Chondrocyte (in vitro differentiated cells): Measurements from ENCODE around the gene RHOA. TPM values are rescaled to one million over a fixed set of nuclear protein-coding genes. Genes with fewer than 3 reads are reported as not detected.
"Not testable (repeated sequence)": the region's sequence is repeated elsewhere in the genome, so short reads cannot be mapped to it uniquely, and the experiment has no call there.

Source experiments
- DNase-seq: peaks from one replicate; pipeline ENCODE4 v3.0.0; 2021; ENCODE audit warnings: mixed read lengths, low spot score
- H3K27ac Mint-ChIP-seq: one replicate; pipeline ENCODE4 v1.8.0; 2021; ENCODE audit warnings: mild to moderate bottlenecking, moderate library complexity, mixed read lengths; ENCODE audit not compliant: unreplicated experiment
- H3K27me3 Mint-ChIP-seq: 2 replicates; pipeline ENCODE4 v1.8.0; 2021; ENCODE audit warnings: low read depth, mixed read lengths
- H3K36me3 Mint-ChIP-seq: 2 replicates; pipeline ENCODE4 v1.8.0; 2021; ENCODE audit warnings: low read depth, mixed read lengths
- H3K4me1 Mint-ChIP-seq: 2 replicates; pipeline ENCODE4 v1.8.0; 2021; ENCODE audit warnings: low read depth, mild to moderate bottlenecking, mixed read lengths
- H3K4me3 Mint-ChIP-seq: one replicate; pipeline ENCODE4 v1.8.0; 2021; ENCODE audit warnings: mild to moderate bottlenecking, moderate library complexity, mixed read lengths; ENCODE audit not compliant: unreplicated experiment
- H3K9me3 Mint-ChIP-seq: 2 replicates; pipeline ENCODE4 v1.8.0; 2021; ENCODE audit warnings: low read depth, mixed read lengths
- total RNA-seq: library from RNA; stranded (reverse); gene quantifications from 3 replicates; pipeline ENCODE4 v1.2.1, GENCODE V29; 2021
- TF ChIP-seq, protein P1 (sequence below): fragments of 200-600 bp; sonication (generic); IDR thresholded peaks from 2 replicates; pipeline ENCODE4 v1.5.0; 2021; ENCODE audit warnings: antibody characterized with exemption, mild to moderate bottlenecking, moderate library complexity

RHOA gene
- total RNA-seq, 1 donor from 2014 or later = 625 TPM

DNA sequence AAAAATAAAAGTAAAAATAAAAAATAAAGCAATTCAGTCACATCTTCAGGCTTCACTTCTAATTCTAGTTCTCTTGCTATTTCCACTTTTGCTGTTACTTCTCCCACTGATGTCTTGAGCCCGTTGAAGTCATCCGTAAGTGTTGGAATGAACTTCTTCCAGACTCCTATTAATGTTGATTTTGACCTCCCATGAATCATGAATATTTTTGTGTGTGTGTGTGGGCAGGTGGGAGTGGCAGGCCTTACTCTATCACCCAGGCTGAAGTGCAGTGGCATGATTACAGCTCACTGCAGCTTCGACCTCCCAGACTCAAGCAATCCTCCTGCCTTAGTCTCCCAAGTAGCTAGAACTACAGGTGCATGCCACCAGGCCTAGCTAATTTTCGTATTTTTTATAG is 82.6 kb downstream of the RHOA start:
- no peak for DNase-seq
- Mint-ChIP-seq H3K4me1 (peaks cover 3% of the 10 kb centered on the region), H3K27me3 (no peaks in the 10 kb centered on the region), H3K27ac (no peak overlapping the region), H3K4me3 (no peak overlapping the region), H3K36me3 (peaks cover 34% of the 10 kb centered on the region), H3K9me3 (no peaks in the 10 kb centered on the region)
- TF ChIP-seq, protein P1, sequence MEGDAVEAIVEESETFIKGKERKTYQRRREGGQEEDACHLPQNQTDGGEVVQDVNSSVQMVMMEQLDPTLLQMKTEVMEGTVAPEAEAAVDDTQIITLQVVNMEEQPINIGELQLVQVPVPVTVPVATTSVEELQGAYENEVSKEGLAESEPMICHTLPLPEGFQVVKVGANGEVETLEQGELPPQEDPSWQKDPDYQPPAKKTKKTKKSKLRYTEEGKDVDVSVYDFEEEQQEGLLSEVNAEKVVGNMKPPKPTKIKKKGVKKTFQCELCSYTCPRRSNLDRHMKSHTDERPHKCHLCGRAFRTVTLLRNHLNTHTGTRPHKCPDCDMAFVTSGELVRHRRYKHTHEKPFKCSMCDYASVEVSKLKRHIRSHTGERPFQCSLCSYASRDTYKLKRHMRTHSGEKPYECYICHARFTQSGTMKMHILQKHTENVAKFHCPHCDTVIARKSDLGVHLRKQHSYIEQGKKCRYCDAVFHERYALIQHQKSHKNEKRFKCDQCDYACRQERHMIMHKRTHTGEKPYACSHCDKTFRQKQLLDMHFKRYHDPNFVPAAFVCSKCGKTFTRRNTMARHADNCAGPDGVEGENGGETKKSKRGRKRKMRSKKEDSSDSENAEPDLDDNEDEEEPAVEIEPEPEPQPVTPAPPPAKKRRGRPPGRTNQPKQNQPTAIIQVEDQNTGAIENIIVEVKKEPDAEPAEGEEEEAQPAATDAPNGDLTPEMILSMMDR = no peak

DNA sequence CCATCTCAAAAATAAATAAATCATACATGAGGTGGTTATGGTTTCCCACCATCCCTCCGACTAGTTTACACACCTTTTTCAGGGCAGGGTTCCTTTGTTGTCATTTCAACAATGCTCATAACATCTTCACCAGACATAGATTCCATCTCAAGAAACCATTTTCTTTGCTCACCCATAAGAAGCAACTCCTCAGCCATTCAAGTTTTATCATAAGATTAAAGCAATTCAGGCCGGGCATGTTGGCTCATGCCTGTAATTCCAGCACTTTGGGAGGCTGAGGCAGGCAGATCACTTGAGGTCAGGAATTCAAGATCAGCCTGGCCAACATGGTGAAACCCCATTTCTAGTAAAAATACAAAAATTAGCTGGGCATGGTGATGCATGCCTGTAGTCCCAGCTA is 83.4 kb downstream of the RHOA start:
- H3K4me1 Mint-ChIP-seq, H3K9me3 Mint-ChIP-seq, H3K27me3 Mint-ChIP-seq, DNase-seq, H3K27ac Mint-ChIP-seq, H3K4me3 Mint-ChIP-seq: not testable (repeated sequence)
- H3K36me3 Mint-ChIP-seq = peaks cover 33% of the 10 kb centered on the region

DNA sequence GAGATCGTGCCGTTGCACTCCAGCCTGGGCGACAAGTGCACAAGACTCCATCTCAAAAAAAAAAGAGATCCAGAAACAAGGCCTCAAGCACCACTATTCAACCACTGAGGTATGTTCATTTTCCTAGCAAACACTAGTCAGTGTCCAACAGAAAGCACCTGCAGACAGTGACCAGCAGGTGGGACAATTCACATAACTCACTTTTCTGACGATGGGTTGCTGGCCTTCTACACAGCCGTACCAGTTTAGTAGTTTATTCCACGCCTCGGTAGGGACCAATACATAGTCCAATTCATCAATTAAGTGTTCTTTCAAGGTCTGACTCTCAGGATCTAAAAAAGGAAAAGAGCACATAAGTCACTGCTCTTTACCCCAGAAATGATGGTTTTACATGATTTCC is 84.3 kb downstream of the RHOA start:
- H3K4me3 Mint-ChIP-seq = no peak overlapping the region
- DNase-seq = no peak
- H3K27ac Mint-ChIP-seq = no peak overlapping the region
- peaks cover 3% of the 10 kb centered on the region for H3K4me1 Mint-ChIP-seq
- TF ChIP-seq, protein P1 = peak; percentile 61
- H3K27me3 Mint-ChIP-seq = no peaks in the 10 kb centered on the region
- H3K9me3 Mint-ChIP-seq = no peaks in the 10 kb centered on the region
- H3K36me3 Mint-ChIP-seq = peaks cover 32% of the 10 kb centered on the region

DNA sequence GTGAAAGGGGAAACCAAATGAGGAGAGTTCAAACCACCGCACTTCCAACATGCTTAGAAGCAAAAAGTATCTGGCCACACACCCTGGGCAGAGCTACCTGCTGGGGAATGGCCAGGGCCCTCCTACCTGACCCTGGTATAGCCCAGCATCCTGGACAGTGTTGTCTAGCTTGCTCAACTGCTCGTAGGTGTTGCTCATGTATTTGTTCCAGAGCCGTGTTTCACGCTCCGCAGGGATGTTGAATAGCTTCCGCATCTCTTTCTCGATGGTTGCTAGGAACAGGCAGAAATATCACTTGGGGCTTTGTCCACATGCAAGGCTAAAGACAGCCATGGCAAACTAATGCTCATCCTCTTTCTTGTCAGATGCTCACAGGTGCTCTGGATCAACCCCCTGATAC is 87.0 kb downstream of the RHOA start:
- H3K27ac Mint-ChIP-seq = no peak overlapping the region
- TF ChIP-seq, protein P1 = no peak
- H3K27me3 Mint-ChIP-seq = no peaks in the 10 kb centered on the region
- H3K4me1 Mint-ChIP-seq = peaks cover 6% of the 10 kb centered on the region
- no peak for DNase-seq
- peaks cover 40% of the 10 kb centered on the region for H3K36me3 Mint-ChIP-seq
- H3K4me3 Mint-ChIP-seq = no peak overlapping the region
- no peaks in the 10 kb centered on the region for H3K9me3 Mint-ChIP-seq

DNA sequence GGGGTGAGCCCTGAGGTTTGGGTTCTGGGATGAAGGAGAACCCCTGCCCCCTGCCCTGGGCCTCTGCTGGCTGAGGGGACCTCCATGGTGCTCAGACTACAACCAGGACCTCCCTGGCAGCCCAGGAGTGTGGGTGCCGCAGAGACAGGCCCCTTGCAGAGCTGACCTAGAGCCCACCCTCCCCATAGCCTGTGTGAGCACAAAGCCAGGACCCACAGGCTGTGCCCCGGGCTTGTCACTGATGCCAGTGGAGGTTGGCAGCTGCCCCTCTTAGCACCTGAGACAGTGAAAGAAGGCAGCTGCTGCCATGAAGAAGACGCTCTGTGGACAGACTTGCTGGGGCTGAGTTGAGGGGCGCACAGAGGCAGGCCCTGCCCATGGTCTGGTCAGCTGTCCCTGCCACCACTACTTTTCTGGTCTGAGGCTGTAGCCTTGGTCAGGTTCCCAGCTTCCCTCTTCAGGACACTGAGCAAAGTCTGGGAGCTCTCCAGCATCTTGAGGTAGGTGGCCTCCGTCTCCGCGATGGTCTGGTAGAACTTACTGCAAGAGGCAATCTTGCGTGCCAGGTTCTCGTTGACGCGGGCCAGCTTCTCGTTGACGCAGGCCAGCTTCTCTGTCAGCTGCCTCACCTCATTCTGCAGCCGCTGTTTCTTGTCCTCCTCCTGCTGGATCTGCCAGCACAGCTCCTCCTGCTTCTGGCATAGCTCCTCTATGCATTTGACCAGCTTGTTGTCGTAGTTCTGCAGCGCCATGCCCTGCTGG is 94.9 kb downstream of the RHOA start:
- Mint-ChIP-seq H3K4me3 (no peak overlapping the region), H3K27me3 (no peaks in the 10 kb centered on the region)

More for the DNA sequence above, 94.9 kb downstream of the RHOA start:
- peaks cover 20% of the 10 kb centered on the region for H3K4me1 Mint-ChIP-seq
- H3K36me3 Mint-ChIP-seq = peaks cover 25% of the 10 kb centered on the region
- no peak overlapping the region for H3K27ac Mint-ChIP-seq
- DNase-seq = no peak
- TF ChIP-seq, protein P1 = no peak
- no peaks in the 10 kb centered on the region for H3K9me3 Mint-ChIP-seq
